Endodermal cell (in vitro differentiated cells): ENCODE measurements around the gene RIMBP3B. TPM values are rescaled to one million over a fixed set of nuclear protein-coding genes. Genes with fewer than 3 reads are reported as not detected.
"Not testable (repeated sequence)": the region's sequence is repeated elsewhere in the genome, so short reads cannot be mapped to it uniquely, and the experiment has no call there.

ENCODE experiments used
- DNase-seq: peaks from one replicate; pipeline ENCODE4 v3.0.0-alpha.2; 2017
- H3K27ac ChIP-seq: 2 replicates; pipeline ENCODE4 v1.5.1; 2013; ENCODE audit warnings: mild to moderate bottlenecking, low read depth, low read length, moderate library complexity
- H3K27me3 ChIP-seq: 2 replicates; pipeline ENCODE4 v1.6.1; 2013; ENCODE audit warnings: mild to moderate bottlenecking, low read length, moderate library complexity; ENCODE audit not compliant: insufficient read depth, control insufficient read depth, poor library complexity, severe bottlenecking
- H3K36me3 ChIP-seq: 2 replicates; pipeline ENCODE4 v1.7.0; 2013; ENCODE audit warnings: mild to moderate bottlenecking, low read length, moderate library complexity; ENCODE audit not compliant: control insufficient read depth, insufficient read depth
- H3K4me1 ChIP-seq: one replicate; pipeline ENCODE4 v1.7.0; 2013; ENCODE audit warnings: low read length; ENCODE audit not compliant: control insufficient read depth, insufficient read depth
- H3K4me3 ChIP-seq: 2 replicates; pipeline ENCODE4 v1.5.1; 2013; ENCODE audit warnings: mild to moderate bottlenecking, low read length, moderate library complexity
- H3K9ac ChIP-seq: 2 replicates; pipeline ENCODE4 v1.6.1; 2013; ENCODE audit warnings: mild to moderate bottlenecking, low read length, moderate library complexity; ENCODE audit not compliant: poor library complexity, severe bottlenecking; ENCODE audit errors: extremely low read depth
- H3K9me3 ChIP-seq: 2 replicates; pipeline ENCODE4 v1.6.1; 2013; ENCODE audit warnings: mild to moderate bottlenecking, low read length, moderate library complexity; ENCODE audit not compliant: control insufficient read depth
- H3K27ac Mint-ChIP-seq: 2 replicates; pipeline ENCODE4 v1.8.0; 2020; ENCODE audit warnings: mixed read lengths
- H3K27me3 Mint-ChIP-seq: 2 replicates; pipeline ENCODE4 v1.8.0; 2021; ENCODE audit warnings: mild to moderate bottlenecking, mixed read lengths; ENCODE audit not compliant: insufficient read depth
- H3K36me3 Mint-ChIP-seq: 2 replicates; pipeline ENCODE4 v1.8.0; 2020; ENCODE audit warnings: low read depth, mixed read lengths
- H3K4me1 Mint-ChIP-seq: 2 replicates; pipeline ENCODE4 v1.8.0; 2020; ENCODE audit warnings: mixed read lengths
- H3K4me3 Mint-ChIP-seq: 2 replicates; pipeline ENCODE4 v1.8.0; 2020; ENCODE audit warnings: mild to moderate bottlenecking, moderate library complexity, mixed read lengths
- H3K9me3 Mint-ChIP-seq: 2 replicates; pipeline ENCODE4 v1.8.0; 2020; ENCODE audit warnings: mild to moderate bottlenecking, mixed read lengths
- WGBS, 2 experiments: methylation state at CpG; one replicate each; pipeline versions ENCODE4 v1.1.5 to v1.1.7; 2013; ENCODE audit warnings: missing lambda C conversion rate in 2 of 2, mixed read lengths in 1 of 2; ENCODE audit not compliant: insufficient coverage in 1 of 2, insufficient read length in 1 of 2; 5-methylcytosine and 5-hydroxymethylcytosine counted together
- total RNA-seq, 2 donors: library from RNA; stranded (reverse); fragmentation: NEBNext Ultra II Directional in 1 of 2; extraction: Animal tissue kit (Norgen Biotek cat#: 25700) in 1 of 2; gene quantifications; 2 replicates in 1 of 2; 3 replicates in 1 of 2; pipeline ENCODE4 v1.2.1, GENCODE V29; 2021

RIMBP3B gene
- total RNA-seq, 2 donors from 2014 or later: 0.55 to 0.57 TPM

GRCh38 chr22:21438013-21438412, 54.5 kb downstream of the RIMBP3B start:
- H3K4me3 Mint-ChIP-seq, H3K4me1 Mint-ChIP-seq, H3K4me3 ChIP-seq, H3K27me3 ChIP-seq, H3K36me3 ChIP-seq, H3K27ac Mint-ChIP-seq, DNase-seq, H3K27me3 Mint-ChIP-seq, H3K9me3 Mint-ChIP-seq, H3K9ac ChIP-seq, H3K36me3 Mint-ChIP-seq, H3K4me1 ChIP-seq, H3K27ac ChIP-seq, H3K9me3 ChIP-seq: not testable (repeated sequence)
- WGBS, 2 experiments: 94% methylated on average over 3 of the region's 6 CpGs; no CpG with 5 or more reads in 1 of the 2 experiments

Other genes starting within 250 kb of the RIMBP3B start
- gene HIC2, start 33.6 kb downstream of the RIMBP3B start, total RNA-seq: 10 to 100 TPM; 38.5 to 45.6 TPM
- gene TMEM191C, start 83.6 kb downstream of the RIMBP3B start, total RNA-seq: 1 to 10 TPM; 4.0 to 4.4 TPM
- gene RIMBP3C, start 167.7 kb downstream of the RIMBP3B start, total RNA-seq: under 1 TPM; 0.53 to 0.75 TPM
- 10 to 100 TPM; 74.6 to 79.4 TPM for gene UBE2L3, start 184.0 kb downstream of the RIMBP3B start, total RNA-seq
- gene YDJC, start 246.3 kb downstream of the RIMBP3B start, total RNA-seq: 10 to 100 TPM; 16.4 to 19.9 TPM
- gene CCDC116, start 249.0 kb downstream of the RIMBP3B start, total RNA-seq: under 1 TPM; 0.46 to 0.84 TPM